HG03175 (cell line): ENCODE results near the gene ATP6V0A1.
"Not testable (repeated sequence)": the region's sequence is repeated elsewhere in the genome, so short reads cannot be mapped to it uniquely, and the experiment has no call there.

Source experiments
- ATAC-seq: cut with Tn5 transposase; IDR thresholded peaks from one replicate; pipeline ENCODE4 v1.9.1; 2021; ENCODE audit warnings: mild to moderate bottlenecking, moderate library complexity; ENCODE audit not compliant: unreplicated experiment

Gene ATP6V0A1

GRCh38 chr17:42458497-42459255 lies at the start of gene ATP6V0A1:
TSS of gene ATP6V0A1 (plus strand) at chr17:42458878. CDS start at chr17:42460895, 2,017 bp downstream.
- ATAC-seq: peak; percentile 77

DNA sequence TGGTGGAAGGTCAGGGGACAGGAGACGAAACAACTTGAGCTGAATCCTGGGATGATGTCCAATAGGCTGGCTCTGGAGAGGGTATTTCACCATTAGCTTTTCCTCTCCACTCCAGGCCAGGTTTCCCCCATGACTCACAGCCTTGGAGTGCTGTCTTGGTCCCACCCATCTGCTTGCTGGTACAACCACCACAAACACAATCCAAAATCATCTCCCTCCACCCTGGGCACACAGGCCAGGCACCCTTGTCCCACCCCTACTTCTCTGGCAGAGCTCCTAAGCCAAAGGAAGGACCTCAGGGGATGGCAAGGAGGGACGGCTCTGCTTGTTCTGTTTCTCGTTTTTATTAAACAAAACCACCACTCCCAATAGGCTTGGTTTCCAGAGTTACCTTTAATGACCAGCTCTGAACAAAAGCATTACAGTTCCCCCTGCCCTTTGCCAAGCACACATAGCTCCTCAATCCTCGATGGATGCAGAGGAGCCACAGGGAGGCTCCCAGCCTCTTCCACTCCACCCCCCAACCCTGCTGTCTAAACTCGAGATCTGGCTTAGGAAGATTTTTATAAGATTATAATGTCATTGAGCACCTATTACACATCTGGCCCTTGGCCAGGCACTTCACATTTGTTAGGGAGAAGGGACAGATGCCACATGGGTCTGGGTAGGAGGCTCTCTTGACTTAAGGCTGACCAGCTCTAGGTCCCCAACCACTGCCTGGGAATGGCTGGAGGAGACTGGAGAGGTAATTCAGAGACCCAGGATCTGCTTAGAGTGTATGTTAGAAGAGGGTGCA lies 49.0 kb upstream of the ATP6V0A1 start:
- no peak for ATAC-seq

GRCh38 chr17:42410319-42410685 lies 48.4 kb upstream of the ATP6V0A1 start:
- no peak for ATAC-seq

- no peak for ATAC-seq
Measured at GRCh38 chr17:42411361-42411760, 47.3 kb upstream of the ATP6V0A1 start.

DNA sequence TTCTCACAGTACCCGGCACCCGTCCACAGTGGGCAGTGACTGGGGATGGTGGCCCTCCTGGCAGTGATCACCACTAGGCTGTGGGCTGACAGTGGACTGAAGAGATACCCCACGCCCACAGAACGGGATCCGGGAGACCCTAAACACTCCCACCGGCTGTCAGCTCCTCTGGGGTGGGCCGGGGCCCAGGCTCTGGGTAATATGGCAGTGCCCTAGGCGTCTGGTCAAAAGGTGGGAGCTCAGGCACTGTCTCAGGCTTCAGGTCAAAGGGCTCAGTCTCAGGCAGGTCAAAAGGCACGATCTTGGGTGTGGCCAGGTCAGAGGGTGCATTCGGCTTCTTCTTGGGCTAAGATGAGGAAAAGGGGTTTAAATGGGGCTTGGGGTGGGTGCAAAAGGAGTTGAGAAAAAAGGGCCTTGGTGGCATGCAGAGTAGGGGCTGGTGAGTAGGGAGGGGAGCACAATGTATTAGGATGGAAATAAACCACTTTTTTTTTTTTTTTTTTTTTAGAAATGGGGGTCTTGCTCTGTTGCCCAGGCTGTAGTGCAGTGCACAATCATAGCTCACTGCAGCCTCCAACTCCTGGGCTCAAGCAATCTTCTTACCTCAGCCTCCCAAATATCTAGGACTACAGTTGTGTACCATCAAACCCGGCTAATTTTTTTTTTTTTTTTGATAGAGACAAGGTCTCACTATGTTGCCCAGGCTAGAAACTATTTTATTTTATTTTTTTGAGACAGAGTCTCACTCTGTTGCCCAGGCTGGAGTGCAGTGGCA lies 46.6 kb upstream of the ATP6V0A1 start:
- no peak for ATAC-seq

GRCh38 chr17:42413464-42414040 lies 45.1 kb upstream of the ATP6V0A1 start:
- ATAC-seq: no peak

GRCh38 chr17:42414704-42415409 lies 43.8 kb upstream of the ATP6V0A1 start:
- no peak for ATAC-seq

GRCh38 chr17:42417981-42418380 lies 40.7 kb upstream of the ATP6V0A1 start:
- not testable (repeated sequence) for ATAC-seq

DNA sequence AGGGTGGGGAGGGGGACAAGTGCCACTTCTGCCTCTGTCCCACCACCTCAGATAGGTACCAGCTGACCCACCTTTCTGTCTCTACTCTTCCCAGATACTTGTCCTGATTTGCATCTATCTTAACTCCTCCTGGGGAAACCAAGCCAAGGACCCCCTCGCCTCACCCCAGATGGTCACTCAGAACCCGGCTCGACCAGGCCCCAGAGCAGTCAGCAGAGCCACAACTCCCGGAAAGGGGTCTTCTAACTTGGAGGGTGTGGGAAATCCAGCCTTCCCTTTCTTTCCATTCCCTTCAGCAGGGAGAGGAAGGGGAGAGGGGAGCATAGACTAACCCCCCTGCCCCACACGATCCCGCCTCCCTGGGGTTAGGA lies 37.6 kb upstream of the ATP6V0A1 start:
- ATAC-seq: no peak

DNA sequence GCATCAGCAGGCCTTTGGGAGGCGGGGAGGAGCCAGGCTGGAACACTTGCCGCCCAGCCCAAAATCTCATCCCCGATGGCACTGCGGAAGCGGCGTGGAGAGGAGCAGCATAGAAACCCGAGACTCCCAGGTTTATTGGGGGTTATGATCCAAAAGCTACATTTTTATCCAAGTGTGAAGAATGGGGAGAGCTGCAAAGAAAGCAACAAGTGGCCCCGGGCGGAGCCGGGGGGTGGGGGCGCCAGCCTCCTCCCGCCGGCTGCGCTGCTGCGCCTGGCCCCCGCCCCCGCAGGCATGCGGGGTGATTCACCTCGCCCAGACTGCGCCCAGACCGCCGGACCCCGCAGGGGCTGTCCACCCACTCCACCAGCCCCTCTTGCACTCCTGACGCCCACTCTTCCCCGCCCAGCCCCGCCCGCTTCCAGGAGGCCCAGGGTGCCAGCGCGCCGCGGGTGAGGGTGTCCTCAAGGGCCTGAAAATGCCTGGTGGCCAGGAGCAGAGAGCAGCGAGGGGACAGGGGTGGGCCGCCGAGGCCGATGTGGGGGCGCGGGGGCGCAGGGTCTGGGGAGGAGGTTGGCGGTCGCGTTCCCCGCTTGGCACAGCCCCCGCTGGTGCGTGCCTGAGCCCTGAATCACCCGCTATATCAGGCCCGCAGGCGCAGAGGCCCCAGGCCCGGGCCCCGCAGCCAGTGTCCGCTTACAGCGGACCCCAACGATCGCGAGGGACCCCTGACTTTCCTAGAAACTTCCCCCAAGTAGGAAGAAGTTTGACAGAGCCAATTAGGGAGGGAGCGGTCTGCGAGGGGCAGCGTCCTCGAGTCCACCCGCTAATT lies 37.0 kb upstream of the ATP6V0A1 start:
- no peak for ATAC-seq

GRCh38 chr17:42422412-42422957 lies 36.2 kb upstream of the ATP6V0A1 start:
- ATAC-seq: no peak

DNA sequence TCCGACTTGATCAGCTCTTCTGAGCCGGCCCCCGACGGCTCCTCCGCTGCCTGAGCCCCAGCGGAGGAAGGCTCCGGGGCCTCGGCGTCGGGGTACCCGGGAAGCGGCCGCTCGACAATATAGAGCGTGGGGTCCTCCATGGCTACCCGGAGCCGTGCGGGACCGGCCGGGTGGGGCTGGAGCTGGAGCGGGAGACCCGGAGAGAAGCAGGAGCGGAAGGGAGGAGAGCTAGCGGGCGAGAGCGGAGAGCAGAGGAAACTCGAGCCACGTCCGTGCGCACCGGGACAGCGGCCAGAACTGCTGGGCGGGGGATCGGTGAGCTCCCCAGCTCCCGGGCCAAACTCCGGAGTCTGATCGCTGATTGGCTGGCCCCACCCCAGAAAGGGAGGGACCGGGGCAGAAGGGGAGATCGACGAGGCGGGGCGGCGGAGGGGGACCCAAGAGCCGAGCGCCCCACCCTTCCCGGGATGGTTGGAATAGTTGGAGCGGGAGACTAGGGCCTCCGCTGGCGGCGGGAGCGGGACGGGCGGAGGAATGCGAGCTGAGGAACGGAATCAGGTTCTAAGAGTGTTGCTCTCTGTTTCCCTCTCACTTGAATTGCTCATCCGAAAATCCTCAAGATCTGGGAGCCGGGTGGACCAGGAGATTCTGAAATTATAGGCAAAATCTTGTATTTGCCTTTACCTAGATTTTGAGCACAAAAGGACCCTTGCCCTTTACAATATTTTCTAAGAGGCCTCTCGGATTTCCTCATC lies 35.5 kb upstream of the ATP6V0A1 start, which contains the start of gene CAVIN1:
Gene CAVIN1, minus strand, starts transcription at position 299 of the 755 bp plus-strand sequence. Its CDS starts 159 bp downstream, at position 140.
- ATAC-seq: no peak

GRCh38 chr17:42423766-42424165 lies 34.9 kb upstream of the ATP6V0A1 start:
- no peak for ATAC-seq

DNA sequence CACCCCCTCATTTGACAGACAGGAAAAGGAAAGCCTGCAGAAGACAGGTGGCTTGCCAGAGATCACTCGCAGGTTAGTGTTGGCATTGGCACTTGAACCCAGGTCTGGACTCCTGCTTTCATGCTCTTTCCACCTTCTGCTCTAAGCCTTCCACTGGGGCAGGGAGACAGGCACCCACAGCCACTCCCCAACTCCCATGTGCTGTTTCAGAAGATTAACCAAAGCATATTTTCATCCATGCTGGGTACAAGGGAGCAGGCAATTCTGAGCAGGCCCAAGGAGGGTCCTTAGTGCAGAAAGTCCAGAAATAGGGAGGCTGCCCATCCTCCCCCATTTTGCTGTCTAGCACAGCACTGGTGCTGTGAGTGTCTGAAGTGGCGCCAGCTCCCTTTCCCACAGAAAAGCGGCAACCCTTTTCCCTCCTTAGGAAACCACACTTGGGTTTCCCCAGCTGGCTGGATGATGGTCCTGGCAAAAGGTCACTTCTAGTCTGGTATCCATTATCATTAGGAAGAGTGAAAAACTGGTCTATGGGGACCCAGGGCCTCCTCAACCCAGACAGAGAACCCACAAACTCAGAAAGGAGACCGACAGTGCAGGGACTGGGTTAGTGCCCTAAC lies 33.6 kb upstream of the ATP6V0A1 start:
- ATAC-seq: no peak

DNA sequence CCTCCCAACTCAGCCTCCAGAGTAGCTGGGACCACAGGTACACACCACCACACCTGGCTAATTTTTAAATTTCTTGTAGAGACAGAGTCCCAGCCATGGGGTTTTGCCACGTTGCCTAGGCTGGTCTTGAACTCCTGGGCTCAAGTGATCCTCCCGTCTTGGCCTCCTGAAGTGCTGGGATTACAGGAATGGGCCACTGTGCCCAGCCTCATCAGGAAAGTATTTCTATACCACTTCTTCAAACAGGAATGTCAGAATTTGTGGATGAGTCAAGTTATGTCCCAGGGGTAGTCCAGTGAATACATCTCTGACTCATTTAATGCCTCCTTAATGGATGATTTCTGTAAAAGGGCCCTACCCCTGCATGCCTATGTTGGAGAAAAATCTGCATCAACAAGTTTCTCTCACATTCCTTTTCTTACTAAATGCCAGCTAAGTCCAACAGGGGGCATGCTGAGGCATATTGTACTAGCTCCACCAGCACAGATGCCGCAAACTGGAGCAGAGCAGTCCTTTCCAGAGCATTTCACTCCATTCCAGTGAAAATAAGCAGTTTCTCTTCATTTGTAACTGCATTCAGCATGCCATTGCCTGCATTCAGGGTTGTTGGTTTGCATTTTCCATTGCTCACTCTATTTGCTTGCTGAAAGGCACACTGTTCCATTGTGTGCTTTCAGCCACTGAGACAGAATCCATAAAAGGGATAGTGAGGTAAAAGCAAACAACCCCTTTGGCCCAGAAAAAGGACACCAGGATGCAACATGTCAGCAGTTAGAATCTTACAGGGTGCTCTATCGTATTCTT lies 30.3 kb upstream of the ATP6V0A1 start:
- no peak for ATAC-seq

DNA sequence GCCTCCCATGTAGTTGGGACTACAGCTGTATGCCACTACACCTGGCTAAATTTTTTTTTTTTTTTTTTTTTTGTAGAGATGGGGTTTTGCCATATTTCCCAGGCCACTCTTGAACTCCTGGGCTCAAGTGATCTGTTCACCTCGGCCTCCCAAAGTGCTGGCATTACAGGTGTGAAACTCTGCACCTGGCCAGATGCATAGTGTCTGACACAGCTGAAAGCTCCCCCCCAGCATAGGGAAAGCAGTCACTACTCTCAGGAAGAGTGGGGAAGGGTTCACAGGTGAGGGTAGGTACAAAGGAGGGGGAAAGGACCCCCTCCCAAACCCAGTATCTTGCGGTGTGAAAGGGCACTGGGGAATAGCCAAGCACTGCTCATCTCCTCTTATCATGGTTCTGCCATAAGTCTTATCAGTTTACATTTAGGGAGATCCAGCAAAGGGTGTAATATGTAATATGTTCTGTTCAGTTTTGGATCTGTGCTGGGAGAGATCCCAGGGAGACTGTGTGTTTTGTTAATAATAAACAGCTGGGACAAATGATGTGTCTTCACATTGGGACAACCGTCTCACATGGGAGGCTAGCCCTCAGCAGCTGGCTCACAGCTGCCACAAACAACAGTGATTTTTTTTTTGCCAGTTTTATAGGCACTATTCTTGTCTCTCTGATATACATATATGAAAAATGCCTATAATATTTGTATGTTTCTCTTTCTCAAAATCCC lies 28.8 kb upstream of the ATP6V0A1 start:
- no peak for ATAC-seq

DNA sequence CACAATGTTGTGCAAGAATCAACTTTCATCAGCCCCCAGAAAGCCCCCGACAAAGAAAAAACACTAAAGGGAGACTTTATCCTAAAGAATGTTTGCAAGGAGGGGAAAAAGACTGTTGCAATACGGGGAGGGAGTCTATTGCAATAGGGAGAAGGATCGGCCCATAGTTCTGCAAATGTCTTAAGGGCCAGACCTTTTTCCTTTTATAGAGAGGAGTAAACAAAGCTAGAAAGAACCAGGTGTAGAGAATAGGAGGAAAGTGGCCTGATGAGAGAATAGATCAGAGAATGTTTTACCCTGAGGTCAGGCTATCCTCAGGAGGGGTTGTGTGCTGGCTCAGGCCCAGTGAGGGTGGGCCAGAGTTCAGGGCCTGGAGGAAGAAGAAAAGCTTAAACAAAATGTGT lies 26.9 kb upstream of the ATP6V0A1 start:
- ATAC-seq: no peak
